ENCODE measurements around the gene FLG2.
"Not testable (repeated sequence)": the region's sequence is repeated elsewhere in the genome, so short reads cannot be mapped to it uniquely, and the experiment has no call there.

The FLG2 gene

GRCh38 chr1:152359906-152360305 lies at the start of gene FLG2:
FLG2 (minus strand) TSS chr1:152360006; CDS start chr1:152358884, 1,122 bp downstream.
- DNase-seq, result no peak

- DNase-seq, result no peak
Measured at GRCh38 chr1:152408664-152409063, 48.9 kb upstream of the FLG2 start.

GRCh38 chr1:152398812-152399698 lies 39.2 kb upstream of the FLG2 start:
- no peak for DNase-seq

- no peak for DNase-seq
Measured at GRCh38 chr1:152397474-152397873, 37.7 kb upstream of the FLG2 start.

GRCh38 chr1:152394151-152394550 lies 34.3 kb upstream of the FLG2 start:
- DNase-seq, result no peak

GRCh38 chr1:152392909-152393308 lies 33.1 kb upstream of the FLG2 start:
- DNase-seq, result no peak

- DNase-seq, result no peak
Measured at GRCh38 chr1:152388889-152389288, 29.1 kb upstream of the FLG2 start.

GRCh38 chr1:152386940-152387339 lies 27.1 kb upstream of the FLG2 start:
- DNase-seq, result no peak

- no peak for DNase-seq
Measured at GRCh38 chr1:152380932-152381331, 21.1 kb upstream of the FLG2 start.

GRCh38 chr1:152374451-152374850 lies 14.6 kb upstream of the FLG2 start:
- DNase-seq, result no peak

- DNase-seq, result no peak
Measured at GRCh38 chr1:152372672-152373071, 12.9 kb upstream of the FLG2 start.

GRCh38 chr1:152367436-152367835 lies 7.6 kb upstream of the FLG2 start:
- DNase-seq, result no peak

GRCh38 chr1:152356736-152357135 lies 3.1 kb downstream of the FLG2 start:
- no peak for DNase-seq

- DNase-seq, result no peak
Measured at GRCh38 chr1:152349611-152350010, 10.2 kb downstream of the FLG2 start.

- DNase-seq, result no peak
Measured at GRCh38 chr1:152348447-152348846, 11.4 kb downstream of the FLG2 start.

GRCh38 chr1:152347116-152347728 lies 12.6 kb downstream of the FLG2 start:
- DNase-seq, result no peak

- no peak for DNase-seq
Measured at GRCh38 chr1:152344438-152344837, 15.4 kb downstream of the FLG2 start.

- DNase-seq, result no peak
Measured at GRCh38 chr1:152343006-152343405, 16.8 kb downstream of the FLG2 start.

GRCh38 chr1:152335399-152335798 lies 24.4 kb downstream of the FLG2 start:
- no peak for DNase-seq

- no peak for DNase-seq
Measured at GRCh38 chr1:152328801-152329391, 30.9 kb downstream of the FLG2 start.

GRCh38 chr1:152325111-152325510 lies 34.7 kb downstream of the FLG2 start, which contains the start of gene FLG:
FLG (minus strand) TSS chr1:152325239; CDS start chr1:152315456, 9,783 bp downstream.
- DNase-seq, result no peak

GRCh38 chr1:152313970-152314369 lies 45.8 kb downstream of the FLG2 start:
- DNase-seq, result no peak

GRCh38 chr1:152313319-152313801 lies 46.4 kb downstream of the FLG2 start:
- DNase-seq, result no peak

GRCh38 chr1:152312169-152312568 lies 47.6 kb downstream of the FLG2 start:
- DNase-seq, result not testable (repeated sequence)

All from bone marrow (tissue), 2 donors.